Mesothelial cell of epicardium (in vitro differentiated cells): ENCODE results near the gene TXNDC8. TPM values are rescaled to one million over a fixed set of nuclear protein-coding genes. Genes with fewer than 3 reads are reported as not detected.

Experiments used
- DNase-seq, 2 experiments: peaks; one replicate each; pipeline ENCODE4 v3.0.0; 2021; ENCODE audit warnings: low spot score in 2 of 2; ENCODE audit not compliant: unreplicated experiment in 2 of 2
- H3K27ac Mint-ChIP-seq: 2 replicates; pipeline ENCODE4 v1.8.0; 2021; ENCODE audit warnings: mixed read lengths
- H3K27me3 Mint-ChIP-seq: 2 replicates; pipeline ENCODE4 v1.8.0; 2021; ENCODE audit warnings: low read depth, mixed read lengths
- H3K36me3 Mint-ChIP-seq: 2 replicates; pipeline ENCODE4 v1.8.0; 2021; ENCODE audit warnings: mixed read lengths
- H3K4me1 Mint-ChIP-seq: 2 replicates; pipeline ENCODE4 v1.8.0; 2021; ENCODE audit warnings: mixed read lengths
- H3K4me3 Mint-ChIP-seq: 2 replicates; pipeline ENCODE4 v1.8.0; 2021; ENCODE audit warnings: mild to moderate bottlenecking, moderate library complexity, mixed read lengths
- H3K9me3 Mint-ChIP-seq: 2 replicates; pipeline ENCODE4 v1.8.0; 2021; ENCODE audit warnings: mixed read lengths
- total RNA-seq: library from RNA; stranded (reverse); gene quantifications from 3 replicates; pipeline ENCODE4 v1.2.1, GENCODE V29; 2021
- TF ChIP-seq, protein P1 (sequence below): fragments of 200-600 bp; sonication (generic); IDR thresholded peaks from one replicate; pipeline ENCODE4 v1.5.0; 2021; ENCODE audit warnings: antibody characterized with exemption; ENCODE audit not compliant: unreplicated experiment

TXNDC8 gene
- total RNA-seq, 1 donor from 2014 or later = not detected

DNA sequence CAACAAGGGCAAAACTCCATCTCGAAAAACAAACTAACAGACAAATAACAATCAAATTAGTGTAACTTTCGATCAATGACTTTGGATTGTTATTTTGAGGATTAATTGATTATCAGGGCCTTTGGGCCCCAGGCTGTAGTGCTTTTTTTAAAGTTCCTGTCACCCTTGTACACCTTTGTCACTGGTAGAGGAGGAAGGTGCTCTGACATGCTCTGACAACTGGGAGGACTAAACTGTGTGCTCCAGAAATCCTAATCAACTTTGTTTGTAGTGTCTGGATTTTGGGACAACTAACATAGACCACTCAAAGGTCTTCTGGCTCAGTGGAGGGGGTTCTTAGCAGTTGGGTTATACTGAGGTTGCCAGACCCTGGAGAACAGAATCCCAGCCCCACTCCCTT, 83.2 kb downstream of the TXNDC8 start:
- Mint-ChIP-seq H3K4me1 (peaks cover 35% of the 10 kb centered on the region), H3K27ac (peak overlapping the region; percentile 74), H3K4me3 (peak overlapping the region; percentile 95), H3K9me3 (no peaks in the 10 kb centered on the region), H3K27me3 (no peaks in the 10 kb centered on the region), H3K36me3 (peaks cover 9% of the 10 kb centered on the region)
- no peak for DNase-seq
- TF ChIP-seq, protein P1, sequence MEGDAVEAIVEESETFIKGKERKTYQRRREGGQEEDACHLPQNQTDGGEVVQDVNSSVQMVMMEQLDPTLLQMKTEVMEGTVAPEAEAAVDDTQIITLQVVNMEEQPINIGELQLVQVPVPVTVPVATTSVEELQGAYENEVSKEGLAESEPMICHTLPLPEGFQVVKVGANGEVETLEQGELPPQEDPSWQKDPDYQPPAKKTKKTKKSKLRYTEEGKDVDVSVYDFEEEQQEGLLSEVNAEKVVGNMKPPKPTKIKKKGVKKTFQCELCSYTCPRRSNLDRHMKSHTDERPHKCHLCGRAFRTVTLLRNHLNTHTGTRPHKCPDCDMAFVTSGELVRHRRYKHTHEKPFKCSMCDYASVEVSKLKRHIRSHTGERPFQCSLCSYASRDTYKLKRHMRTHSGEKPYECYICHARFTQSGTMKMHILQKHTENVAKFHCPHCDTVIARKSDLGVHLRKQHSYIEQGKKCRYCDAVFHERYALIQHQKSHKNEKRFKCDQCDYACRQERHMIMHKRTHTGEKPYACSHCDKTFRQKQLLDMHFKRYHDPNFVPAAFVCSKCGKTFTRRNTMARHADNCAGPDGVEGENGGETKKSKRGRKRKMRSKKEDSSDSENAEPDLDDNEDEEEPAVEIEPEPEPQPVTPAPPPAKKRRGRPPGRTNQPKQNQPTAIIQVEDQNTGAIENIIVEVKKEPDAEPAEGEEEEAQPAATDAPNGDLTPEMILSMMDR = no peak

Other genes with a start within 250 kb of the TXNDC8 start
- gene C9orf152, start 129.7 kb downstream of the TXNDC8 start, total RNA-seq = not detected in 3 replicates
- 114 to 116 TPM (median 115 TPM) in 3 replicates for gene TXN, start 81.4 kb downstream of the TXNDC8 start, total RNA-seq
- 44.5 to 47.2 TPM (median 45.2 TPM) in 3 replicates for gene SVEP1, start 241.9 kb upstream of the TXNDC8 start, total RNA-seq